Activated CD8-positive, alpha-beta T cell treated with anti-CD3 and anti-CD28 coated beads, Interleukin-2, amount 10 ng/mL, durations not matched to agents 7 days and 5 days (primary cell): ENCODE results near the gene RASGRP4. TPM values are rescaled to one million over a fixed set of nuclear protein-coding genes. Genes with fewer than 3 reads are reported as not detected.
A peak's percentile ranks its signal among the peaks of the same experiment; 100 is the strongest.
"Not testable (repeated sequence)": the region's sequence is repeated elsewhere in the genome, so short reads cannot be mapped to it uniquely, and the experiment has no call there.

ENCODE experiments used
- ATAC-seq: fragments of 150-1000 bp; cut with Tn5 transposase; one replicate; pipeline ENCODE4 v1.10.0; 2021; ENCODE audit warnings: moderate library complexity
- CTCF ChIA-PET: fragments of 350-600 bp; sonication (Branson Sonifier 250); formaldehyde crosslinking; loops from one replicate; lab custom pipeline; 2021; ENCODE audit warnings: antibody characterized with exemption; lab: Charles Lee
- POLR2A ChIA-PET: fragments of 350-600 bp; sonication (Branson Sonifier 250); formaldehyde crosslinking; loops from one replicate; lab custom pipeline; 2021; ENCODE audit warnings: antibody characterized with exemption; lab: Charles Lee
- DNase-seq: peaks from one replicate; pipeline ENCODE4 v3.0.0-alpha.2; 2020
- H3K27ac Mint-ChIP-seq: one replicate; pipeline ENCODE4 v1.8.0; 2021; ENCODE audit warnings: mild to moderate bottlenecking, mixed read lengths
- H3K27me3 Mint-ChIP-seq: one replicate; pipeline ENCODE4 v1.8.0; 2021; ENCODE audit warnings: low read depth, mixed read lengths
- H3K36me3 Mint-ChIP-seq: one replicate; pipeline ENCODE4 v1.8.0; 2021; ENCODE audit warnings: low read depth, mixed read lengths
- H3K4me1 Mint-ChIP-seq: one replicate; pipeline ENCODE4 v1.8.0; 2021; ENCODE audit warnings: low read depth, mixed read lengths
- H3K4me3 Mint-ChIP-seq: one replicate; pipeline ENCODE4 v1.8.0; 2021; ENCODE audit warnings: mild to moderate bottlenecking, mixed read lengths
- H3K9me3 Mint-ChIP-seq: one replicate; pipeline ENCODE4 v1.8.0; 2022; ENCODE audit warnings: mixed read lengths; ENCODE audit not compliant: insufficient read depth
- total RNA-seq, 2 experiments: library from RNA; stranded (reverse); gene quantifications; one replicate each; pipeline ENCODE4 v1.2.3, GENCODE V29; 2021

The RASGRP4 gene
- total RNA-seq, 2 experiments from 2014 or later = 0.42 to 0.50 TPM

- no peaks in the 10 kb centered on the region for H3K9me3 Mint-ChIP-seq
- ChIA-PET POLR2A (no interaction called here), CTCF (no interaction called here)
- H3K27ac Mint-ChIP-seq = no peak overlapping the region
- no peak overlapping the region for H3K4me3 Mint-ChIP-seq
- peaks cover 3% of the 10 kb centered on the region for H3K4me1 Mint-ChIP-seq
- no peaks in the 10 kb centered on the region for H3K36me3 Mint-ChIP-seq
- no peak for ATAC-seq
- peaks cover 3% of the 10 kb centered on the region for H3K27me3 Mint-ChIP-seq
- DNase-seq = no peak
Observed at GRCh38 chr19:38442736-38443135, 16.7 kb upstream of the RASGRP4 start.

GRCh38 chr19:38441657-38442348 is 15.8 kb upstream of the RASGRP4 start:
- H3K4me1 Mint-ChIP-seq = peaks cover 3% of the 10 kb centered on the region
- no peak overlapping the region for H3K27ac Mint-ChIP-seq
- ChIA-PET CTCF (no interaction called here), POLR2A (no interaction called here)
- H3K4me3 Mint-ChIP-seq = no peak overlapping the region
- H3K36me3 Mint-ChIP-seq = no peaks in the 10 kb centered on the region
- ATAC-seq = peak; percentile 61
- peaks cover 3% of the 10 kb centered on the region for H3K27me3 Mint-ChIP-seq
- no peaks in the 10 kb centered on the region for H3K9me3 Mint-ChIP-seq
- DNase-seq = no peak

- no peaks in the 10 kb centered on the region for H3K36me3 Mint-ChIP-seq
- DNase-seq = no peak
- H3K27ac Mint-ChIP-seq = no peak overlapping the region
- no peaks in the 10 kb centered on the region for H3K4me1 Mint-ChIP-seq
- H3K9me3 Mint-ChIP-seq = no peaks in the 10 kb centered on the region
- peaks cover 3% of the 10 kb centered on the region for H3K27me3 Mint-ChIP-seq
- no peak for ATAC-seq
- CTCF ChIA-PET = interaction anchor here (1.1 kb wide), 1 partner anchor 38 kb away, joined by 7 read pairs; the partner anchor contains the start of gene FAM98C
- POLR2A ChIA-PET = no interaction called here
- H3K4me3 Mint-ChIP-seq = no peak overlapping the region
Observed at GRCh38 chr19:38440592-38440991, 14.6 kb upstream of the RASGRP4 start.

GRCh38 chr19:38437917-38438316 is 11.9 kb upstream of the RASGRP4 start:
- Mint-ChIP-seq H3K4me3 (no peak overlapping the region), H3K36me3 (no peaks in the 10 kb centered on the region), H3K27me3 (peaks cover 14% of the 10 kb centered on the region), H3K9me3 (no peaks in the 10 kb centered on the region), H3K4me1 (peaks cover 4% of the 10 kb centered on the region), H3K27ac (no peak overlapping the region)
- DNase-seq (no peak), ATAC-seq (no peak)
- POLR2A ChIA-PET = no interaction called here
- CTCF ChIA-PET = no interaction called here

GRCh38 chr19:38437295-38437694 is 11.3 kb upstream of the RASGRP4 start:
- H3K27ac Mint-ChIP-seq = no peak overlapping the region
- POLR2A ChIA-PET = no interaction called here
- H3K9me3 Mint-ChIP-seq = no peaks in the 10 kb centered on the region
- peaks cover 4% of the 10 kb centered on the region for H3K4me1 Mint-ChIP-seq
- DNase-seq (no peak), ATAC-seq (no peak)
- no peaks in the 10 kb centered on the region for H3K36me3 Mint-ChIP-seq
- CTCF ChIA-PET = interaction anchor here (1.0 kb wide), 1 partner anchor 35 kb away, joined by 4 read pairs; the partner anchor contains the start of gene FAM98C
- no peak overlapping the region for H3K4me3 Mint-ChIP-seq
- peaks cover 14% of the 10 kb centered on the region for H3K27me3 Mint-ChIP-seq

GRCh38 chr19:38434549-38435051 is 8.6 kb upstream of the RASGRP4 start:
- POLR2A ChIA-PET = no interaction called here
- no peak for ATAC-seq
- no peak overlapping the region for H3K27ac Mint-ChIP-seq
- no peaks in the 10 kb centered on the region for H3K36me3 Mint-ChIP-seq
- DNase-seq = no peak
- no peak overlapping the region for H3K4me3 Mint-ChIP-seq
- H3K9me3 Mint-ChIP-seq = no peaks in the 10 kb centered on the region
- CTCF ChIA-PET = no interaction called here
- H3K4me1 Mint-ChIP-seq = peaks cover 6% of the 10 kb centered on the region
- peaks cover 14% of the 10 kb centered on the region for H3K27me3 Mint-ChIP-seq

GRCh38 chr19:38433268-38433733 is 7.3 kb upstream of the RASGRP4 start, which contains the start of gene RYR1:
Gene RYR1 (plus strand): TSS chr19:38433691. CDS start chr19:38433830, 139 bp downstream.
- ATAC-seq (peak; percentile 86), DNase-seq (peak; percentile 55)
- H3K4me3 Mint-ChIP-seq = no peak within 1 kb of the TSS
- H3K27me3 Mint-ChIP-seq = peaks cover 17% of the 10 kb centered on the region
- no peak within 1 kb of the TSS for H3K27ac Mint-ChIP-seq
- H3K36me3 Mint-ChIP-seq = no peaks in the 10 kb centered on the region
- peaks cover 10% of the 10 kb centered on the region for H3K4me1 Mint-ChIP-seq
- H3K9me3 Mint-ChIP-seq = no peaks in the 10 kb centered on the region
- POLR2A ChIA-PET = no interaction called here
- CTCF ChIA-PET = interaction anchor here (1.3 kb wide), 1 partner anchor 30 kb away, joined by 5 read pairs; the partner anchor contains the start of gene FAM98C

- ATAC-seq (no peak), DNase-seq (no peak)
- Mint-ChIP-seq H3K4me3 (no peak overlapping the region), H3K36me3 (no peaks in the 10 kb centered on the region), H3K9me3 (no peaks in the 10 kb centered on the region), H3K4me1 (peaks cover 18% of the 10 kb centered on the region), H3K27ac (no peak overlapping the region), H3K27me3 (peaks cover 14% of the 10 kb centered on the region)
- ChIA-PET CTCF (no interaction called here), POLR2A (no interaction called here)
Observed at GRCh38 chr19:38430931-38431330, 4.9 kb upstream of the RASGRP4 start.

- no peak overlapping the region for H3K4me3 Mint-ChIP-seq
- ATAC-seq = no peak
- H3K36me3 Mint-ChIP-seq = no peaks in the 10 kb centered on the region
- H3K9me3 Mint-ChIP-seq = no peaks in the 10 kb centered on the region
- no peak overlapping the region for H3K27ac Mint-ChIP-seq
- ChIA-PET POLR2A (no interaction called here), CTCF (no interaction called here)
- DNase-seq = no peak
- H3K27me3 Mint-ChIP-seq = peaks cover 14% of the 10 kb centered on the region
- peaks cover 25% of the 10 kb centered on the region for H3K4me1 Mint-ChIP-seq
Observed at GRCh38 chr19:38429811-38430156, 3.8 kb upstream of the RASGRP4 start.

GRCh38 chr19:38429055-38429810 is 3.2 kb upstream of the RASGRP4 start:
- Mint-ChIP-seq H3K27me3 (peaks cover 11% of the 10 kb centered on the region), H3K27ac (no peak overlapping the region), H3K4me3 (no peak overlapping the region), H3K9me3 (no peaks in the 10 kb centered on the region), H3K36me3 (no peaks in the 10 kb centered on the region), H3K4me1 (peaks cover 24% of the 10 kb centered on the region)
- ATAC-seq = peak; percentile 45
- DNase-seq = no peak
- ChIA-PET CTCF (no interaction called here), POLR2A (no interaction called here)

- POLR2A ChIA-PET, H3K27me3 Mint-ChIP-seq, H3K36me3 Mint-ChIP-seq, H3K4me3 Mint-ChIP-seq, ATAC-seq, DNase-seq, H3K9me3 Mint-ChIP-seq, H3K27ac Mint-ChIP-seq: not testable (repeated sequence)
- peaks cover 21% of the 10 kb centered on the region for H3K4me1 Mint-ChIP-seq
- CTCF ChIA-PET = interaction anchor here (3.4 kb wide), 1 partner anchor 24 kb away, joined by 20 read pairs; the partner anchor contains the start of gene FAM98C
Observed at GRCh38 chr19:38427035-38427677, 1.1 kb upstream of the RASGRP4 start.
